GM21515 (cell line): ENCODE results near the gene ACOT8.
A peak's percentile ranks its signal among the peaks of the same experiment; 100 is the strongest.
"Not testable (repeated sequence)": the region's sequence is repeated elsewhere in the genome, so short reads cannot be mapped to it uniquely, and the experiment has no call there.

Experiments
- ATAC-seq: cut with Tn5 transposase; IDR thresholded peaks from one replicate; pipeline ENCODE4 v1.9.1; 2021; ENCODE audit not compliant: unreplicated experiment

The ACOT8 gene

GRCh38 chr20:45888681-45889080 is 31.5 kb upstream of the ACOT8 start:
- no peak for ATAC-seq

GRCh38 chr20:45887346-45887715 is 30.1 kb upstream of the ACOT8 start, which contains the start of gene SPATA25:
TSS of gene SPATA25 (minus strand) at chr20:45887622. CDS start at chr20:45887590, 32 bp downstream.
- no peak for ATAC-seq

GRCh38 chr20:45886590-45887345 is 29.6 kb upstream of the ACOT8 start:
- no peak for ATAC-seq

- ATAC-seq: no peak
Observed at GRCh38 chr20:45883100-45883469, 25.9 kb upstream of the ACOT8 start.

GRCh38 chr20:45882469-45883099 is 25.4 kb upstream of the ACOT8 start:
- no peak for ATAC-seq

GRCh38 chr20:45880988-45881788 is 24.0 kb upstream of the ACOT8 start, which contains the start of gene ZSWIM1:
TSS of gene ZSWIM1 (plus strand) at chr20:45881227. CDS start at chr20:45882593, 1,366 bp downstream.
- peak; percentile 95 for ATAC-seq

- no peak for ATAC-seq
Observed at GRCh38 chr20:45878076-45878761, 21.0 kb upstream of the ACOT8 start.

GRCh38 chr20:45874576-45874975 is 17.4 kb upstream of the ACOT8 start:
- ATAC-seq: no peak

- ATAC-seq: not testable (repeated sequence)
Observed at GRCh38 chr20:45874104-45874481, 16.9 kb upstream of the ACOT8 start.

- ATAC-seq: no peak
Observed at GRCh38 chr20:45873409-45874103, 16.4 kb upstream of the ACOT8 start.

GRCh38 chr20:45872626-45873025 is 15.4 kb upstream of the ACOT8 start:
- ATAC-seq: no peak

- ATAC-seq: no peak
Observed at GRCh38 chr20:45867819-45868176, 10.6 kb upstream of the ACOT8 start.

- no peak for ATAC-seq
Observed at GRCh38 chr20:45867136-45867818, 10.1 kb upstream of the ACOT8 start.

GRCh38 chr20:45866454-45866853 is 9.3 kb upstream of the ACOT8 start:
- no peak for ATAC-seq

GRCh38 chr20:45863543-45864470 is 6.6 kb upstream of the ACOT8 start:
- no peak for ATAC-seq

- ATAC-seq: no peak
Observed at GRCh38 chr20:45861221-45862075, 4.3 kb upstream of the ACOT8 start.

GRCh38 chr20:45860560-45861220 is 3.5 kb upstream of the ACOT8 start:
- ATAC-seq: no peak

- no peak for ATAC-seq
Observed at GRCh38 chr20:45859916-45860315, 2.7 kb upstream of the ACOT8 start.
